NCI-H1930 (cell line): Measurements from ENCODE around the gene PSMD13.
"Not testable (repeated sequence)": the region's sequence is repeated elsewhere in the genome, so short reads cannot be mapped to it uniquely, and the experiment has no call there.

Experiments
- DNase-seq, 2 experiments: peaks; one replicate each; lab custom pipeline; 2025; lab: John Stamatoyannopoulos, UW

PSMD13 gene

GRCh38 chr11:236774-237767, at the start of gene PSMD13:
Gene PSMD13 (plus strand): TSS chr11:236976. CDS start chr11:237050, 74 bp downstream.
- DNase-seq: peak; percentile 75 to 90

GRCh38 chr11:189200-189783, 47.5 kb upstream of the PSMD13 start:
- DNase-seq: not testable (repeated sequence)

GRCh38 chr11:189843-190311, 46.9 kb upstream of the PSMD13 start:
- not testable (repeated sequence) for DNase-seq

- DNase-seq: not testable (repeated sequence)
These were observed 46.2 kb upstream of the PSMD13 start for GRCh38 chr11:190546-190945.

GRCh38 chr11:191490-192478, 45.0 kb upstream of the PSMD13 start:
- not testable (repeated sequence) for DNase-seq

- DNase-seq: not testable (repeated sequence)
These were observed 44.1 kb upstream of the PSMD13 start, which contains the start of gene SCGB1C1 for GRCh38 chr11:192674-193128. Gene SCGB1C1 (plus strand): TSS chr11:193078. CDS start chr11:193100, 22 bp downstream.

- not testable (repeated sequence) for DNase-seq
These were observed 43.3 kb upstream of the PSMD13 start for GRCh38 chr11:193481-193880.

- no peak for DNase-seq
These were observed 39.7 kb upstream of the PSMD13 start for GRCh38 chr11:196786-197731.

- no peak for DNase-seq
These were observed 39.0 kb upstream of the PSMD13 start for GRCh38 chr11:197741-198235.

- DNase-seq: no peak
These were observed 38.5 kb upstream of the PSMD13 start for GRCh38 chr11:198236-198806.

- DNase-seq: no peak
These were observed 37.7 kb upstream of the PSMD13 start for GRCh38 chr11:199004-199581.

GRCh38 chr11:199782-200181, 37.0 kb upstream of the PSMD13 start:
- no peak for DNase-seq

- no peak for DNase-seq
These were observed 36.4 kb upstream of the PSMD13 start for GRCh38 chr11:200224-201003.

- no peak for DNase-seq
These were observed 34.8 kb upstream of the PSMD13 start for GRCh38 chr11:201966-202365.

- no peak for DNase-seq
These were observed 34.3 kb upstream of the PSMD13 start for GRCh38 chr11:202490-202889.

GRCh38 chr11:203056-203944, 33.5 kb upstream of the PSMD13 start:
- no peak for DNase-seq

- DNase-seq: no peak
These were observed 32.7 kb upstream of the PSMD13 start for GRCh38 chr11:203945-204586.
